GM19397 (cell line): ENCODE results near the gene MYCBP.

Experiments
- ATAC-seq: cut with Tn5 transposase; IDR thresholded peaks from one replicate; pipeline ENCODE4 v1.9.1; 2021; ENCODE audit warnings: mild to moderate bottlenecking, moderate library complexity; ENCODE audit not compliant: unreplicated experiment

MYCBP gene

DNA sequence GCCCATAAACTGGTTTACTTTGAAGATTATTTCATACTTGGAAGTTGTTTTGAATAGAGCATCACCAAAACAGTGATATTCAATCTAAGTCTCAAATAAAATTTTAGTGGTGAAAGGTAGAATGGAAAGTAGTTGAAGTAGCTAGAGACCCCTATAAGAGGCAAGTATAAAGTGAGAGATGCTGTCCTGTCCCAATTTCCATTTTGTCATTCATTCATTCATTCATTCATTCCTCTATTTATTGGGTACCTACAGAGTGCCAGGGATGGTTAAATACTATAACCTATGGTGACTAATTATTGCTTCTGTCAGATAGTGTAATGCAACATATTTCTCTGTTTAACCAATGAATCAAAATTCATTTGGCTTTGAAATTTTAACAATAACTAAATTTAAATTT lies 46.3 kb downstream of the MYCBP start:
- no peak for ATAC-seq

DNA sequence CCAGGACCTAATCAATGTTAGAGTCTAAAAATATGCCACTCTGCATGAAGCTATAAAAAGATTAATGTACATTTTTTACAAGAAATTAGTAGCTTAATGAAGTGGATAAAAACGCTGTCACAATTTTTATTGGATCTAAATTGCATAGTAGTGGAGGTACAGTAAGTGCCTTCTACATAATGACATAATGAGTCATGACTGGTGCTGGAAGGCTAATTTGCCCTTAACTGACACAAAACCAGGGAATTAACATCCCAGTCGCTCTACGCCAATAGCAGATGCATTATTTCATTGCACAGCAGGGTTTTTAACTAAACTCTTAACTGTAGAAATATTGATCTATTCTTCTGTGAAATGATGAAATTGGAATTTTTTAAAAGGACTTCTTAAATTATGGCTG lies 46.9 kb downstream of the MYCBP start:
- no peak for ATAC-seq

DNA sequence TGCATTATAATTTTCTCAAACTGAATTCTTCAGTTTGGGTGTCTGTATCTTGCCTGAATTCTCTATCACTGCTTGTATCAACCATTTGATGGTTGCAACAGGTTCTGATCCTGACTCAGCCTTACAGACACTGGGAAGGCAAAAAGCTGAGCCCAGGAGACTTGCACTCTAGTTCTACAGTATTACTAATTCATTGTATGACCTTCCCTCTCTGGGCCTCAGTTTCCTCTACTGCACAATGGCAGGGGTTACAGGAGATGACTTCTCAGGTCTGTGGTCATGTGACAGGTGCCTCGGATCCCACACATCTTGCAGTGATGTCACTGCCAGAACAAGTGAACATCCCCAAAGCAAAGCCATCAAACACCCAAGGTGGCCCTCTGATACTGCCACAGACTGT lies 52.3 kb downstream of the MYCBP start:
- ATAC-seq: no peak

DNA sequence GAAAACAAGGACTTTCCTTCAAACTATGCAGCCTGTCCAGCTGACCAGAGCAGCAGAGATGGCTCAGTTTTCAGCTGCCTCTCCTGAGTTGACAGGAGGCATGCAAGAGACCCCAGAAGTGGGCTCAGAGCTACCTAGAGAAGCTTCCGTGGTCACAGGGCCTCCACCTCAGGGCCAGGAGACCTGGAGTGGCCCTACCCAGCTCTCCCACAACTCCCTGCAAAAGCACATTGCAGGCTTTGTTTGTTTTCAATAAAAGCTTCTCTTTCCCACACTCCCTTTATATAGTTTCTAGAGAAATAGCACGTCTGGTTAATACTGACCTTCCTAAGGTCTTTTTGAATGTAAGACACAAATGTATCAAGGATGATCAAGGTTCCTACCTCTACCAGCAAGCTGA lies 53.6 kb downstream of the MYCBP start:
- ATAC-seq: no peak

DNA sequence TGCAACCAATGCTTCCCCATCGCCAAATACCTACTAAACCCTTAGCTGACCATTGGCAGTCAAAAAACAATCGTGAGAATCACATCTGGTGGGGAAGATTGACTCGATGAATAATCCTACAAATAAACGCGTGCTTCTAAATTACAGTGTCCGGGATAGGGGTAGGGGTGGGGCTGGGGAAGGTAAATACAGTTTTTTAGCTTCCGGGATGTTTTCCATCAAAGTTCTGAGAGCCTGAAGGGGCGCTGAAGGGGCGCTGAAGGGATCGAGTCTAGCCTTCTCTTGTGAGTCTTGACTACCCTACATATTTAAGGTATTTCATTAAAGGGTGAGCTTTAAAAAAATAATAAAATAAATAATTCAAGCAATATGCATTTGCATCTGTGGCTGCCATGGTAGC lies 54.1 kb downstream of the MYCBP start:
- no peak for ATAC-seq

DNA sequence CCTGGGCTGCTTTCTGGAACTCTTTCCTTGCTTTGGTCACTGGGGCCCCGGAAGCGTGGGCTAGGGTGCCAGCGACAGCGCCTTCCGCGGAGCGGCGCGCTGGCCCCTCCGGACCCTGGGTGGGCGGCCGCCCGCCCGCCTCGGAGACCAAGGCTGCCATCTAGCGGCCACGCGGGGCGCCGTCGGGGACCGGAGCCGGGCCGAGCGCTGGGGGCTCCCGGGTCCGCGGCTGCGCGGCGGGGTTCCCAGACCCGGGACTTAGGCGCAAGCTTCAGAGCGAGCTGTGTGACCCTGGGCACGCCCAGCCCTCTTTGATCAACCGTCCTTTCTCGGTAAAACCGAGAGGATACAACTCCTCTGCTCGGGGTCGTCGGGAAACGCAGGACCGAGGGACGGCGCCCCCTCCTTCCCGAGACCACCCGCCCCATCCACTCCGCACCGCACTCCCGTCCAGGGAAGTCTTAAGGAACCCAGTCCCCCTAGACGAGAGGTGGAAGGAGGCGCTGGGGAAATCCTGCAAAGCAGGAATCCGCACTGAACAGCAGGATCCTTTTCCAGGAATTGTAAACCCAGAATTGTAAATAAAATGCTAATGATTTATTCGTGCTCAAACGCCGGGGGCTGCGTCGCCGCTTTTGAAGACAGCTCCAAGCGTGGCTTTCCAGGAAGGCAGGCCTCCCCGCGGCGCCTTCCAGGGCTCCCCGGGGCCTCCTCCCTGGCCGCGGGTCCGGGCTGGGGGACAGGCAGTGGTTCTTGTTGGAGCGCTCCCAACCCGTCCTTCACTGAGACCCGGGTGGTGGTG lies 54.8 kb downstream of the MYCBP start:
- no peak for ATAC-seq

DNA sequence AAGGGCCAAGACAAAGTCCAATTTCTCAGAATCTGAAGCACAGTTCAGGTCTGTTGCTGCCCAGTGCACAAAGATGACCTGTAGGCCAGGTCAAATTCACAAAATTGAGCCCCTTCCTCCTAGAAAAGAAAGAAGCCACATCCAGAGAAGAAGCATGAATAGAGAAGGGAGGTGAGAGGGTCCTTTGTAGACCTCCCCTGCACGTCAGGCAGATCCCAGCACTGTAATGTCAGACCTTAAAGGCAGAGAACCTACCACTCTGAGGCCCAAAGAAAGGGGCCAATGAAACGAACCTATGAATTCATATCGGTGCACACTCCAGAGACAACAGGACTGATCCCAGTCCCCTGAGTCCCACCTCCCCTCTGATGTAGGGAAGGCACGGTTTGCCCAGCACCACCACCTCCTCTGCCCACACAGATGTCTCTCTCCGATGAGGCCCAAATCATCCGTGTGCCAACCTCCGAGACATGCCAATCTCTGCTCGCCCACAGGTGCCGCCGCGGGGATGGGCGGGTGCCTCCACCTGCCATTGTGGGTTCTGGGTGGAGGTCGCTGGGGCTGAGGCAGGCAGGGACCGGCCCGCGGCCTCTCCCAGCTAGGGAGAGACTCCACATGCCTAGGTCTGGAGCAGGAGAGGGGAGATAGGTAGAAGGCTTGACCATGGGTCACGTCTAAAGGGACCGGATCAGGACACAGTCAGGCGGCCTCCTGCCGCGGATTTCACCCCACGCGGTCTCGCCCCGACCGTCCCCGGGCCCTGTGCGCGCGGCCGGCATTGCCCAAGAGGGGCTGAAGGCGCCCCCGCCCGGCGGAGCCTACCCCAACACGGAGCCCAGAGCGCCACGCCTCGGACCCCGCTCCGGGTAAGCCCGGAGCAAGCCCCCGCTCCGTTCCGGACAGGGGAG lies 55.6 kb downstream of the MYCBP start:
- ATAC-seq: no peak

DNA sequence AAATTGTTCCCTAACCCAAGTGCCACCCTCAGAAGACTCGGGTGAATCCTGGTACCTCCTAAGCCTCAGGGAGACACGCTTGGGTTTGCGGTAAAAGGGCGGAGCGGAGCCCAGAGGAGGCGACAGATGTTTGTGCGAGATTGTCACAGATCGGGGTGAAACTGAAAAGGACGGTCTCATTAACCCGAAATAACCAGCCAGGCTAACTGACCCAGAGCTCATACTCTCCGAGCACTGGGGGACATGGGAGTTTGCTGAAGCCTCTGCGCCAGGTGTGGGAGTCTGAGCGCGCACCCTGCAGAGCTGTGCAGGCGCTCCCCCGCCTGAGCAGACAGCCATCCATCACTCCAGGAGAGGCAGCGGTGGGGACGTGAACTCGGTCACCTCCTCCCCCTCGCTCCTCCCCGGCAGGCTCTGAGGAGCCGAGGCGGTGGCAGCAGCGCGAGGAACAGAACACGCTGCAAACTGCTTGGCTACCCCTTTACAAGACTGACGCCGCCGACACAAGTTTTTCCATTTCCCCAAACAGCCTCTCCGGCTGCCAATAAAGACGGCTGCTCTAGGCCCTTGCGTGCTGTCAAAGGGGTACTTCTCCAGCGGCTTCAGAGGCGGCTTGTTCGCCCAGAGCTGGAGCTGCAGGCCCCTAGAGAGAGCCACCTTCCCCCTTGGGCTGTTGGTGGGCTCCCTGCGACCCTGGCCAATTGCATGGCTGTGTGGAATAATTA lies 57.1 kb downstream of the MYCBP start:
- peak; percentile 78 for ATAC-seq

DNA sequence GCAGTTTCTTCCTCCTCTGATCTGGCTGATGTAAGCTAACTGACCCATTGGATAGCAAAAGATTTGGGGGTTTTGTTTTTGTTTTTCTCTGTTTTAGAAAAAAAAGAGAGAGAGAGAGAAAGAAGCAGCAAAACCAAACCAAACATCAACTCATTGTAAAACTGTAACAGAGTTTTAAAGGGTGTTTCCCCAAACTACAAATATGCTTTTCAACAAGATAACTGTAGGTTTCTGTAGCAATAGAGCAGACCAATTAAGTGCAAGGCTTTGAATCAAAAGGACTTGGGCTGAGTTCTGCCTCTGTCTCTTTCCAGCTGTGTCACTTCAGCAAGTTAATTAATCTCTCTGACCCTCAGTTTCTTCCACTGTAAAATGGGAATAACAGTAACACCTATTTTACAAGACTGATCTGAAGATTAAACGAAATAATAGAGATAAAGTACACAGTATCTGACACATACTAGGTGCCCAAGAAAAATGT lies 58.1 kb downstream of the MYCBP start:
- ATAC-seq: no peak

DNA sequence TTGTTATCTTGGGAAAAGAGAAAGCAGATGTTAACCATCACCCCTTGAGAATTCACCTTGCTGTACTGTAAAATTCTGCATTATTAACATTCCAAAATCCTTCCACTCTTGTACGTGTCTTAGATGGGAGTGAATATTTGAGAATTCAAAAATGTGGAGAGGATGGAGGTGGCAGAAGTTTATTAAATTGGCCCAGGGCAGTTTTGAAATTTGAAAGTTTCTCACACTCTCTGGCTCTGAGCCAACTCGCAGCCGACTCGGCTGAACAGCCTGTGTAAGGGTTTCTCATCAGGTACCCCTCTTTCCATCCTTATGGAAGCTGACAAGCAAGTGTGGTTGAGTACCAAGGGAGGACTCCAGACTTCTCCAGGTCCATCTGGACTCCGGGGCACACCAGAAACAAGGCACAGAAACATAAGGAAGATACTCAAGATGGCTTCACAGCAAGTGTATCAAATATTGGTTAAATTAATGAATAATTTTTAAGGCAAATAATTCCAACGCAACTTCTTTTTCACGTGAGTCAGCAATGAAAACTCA lies 58.6 kb downstream of the MYCBP start:
- no peak for ATAC-seq

DNA sequence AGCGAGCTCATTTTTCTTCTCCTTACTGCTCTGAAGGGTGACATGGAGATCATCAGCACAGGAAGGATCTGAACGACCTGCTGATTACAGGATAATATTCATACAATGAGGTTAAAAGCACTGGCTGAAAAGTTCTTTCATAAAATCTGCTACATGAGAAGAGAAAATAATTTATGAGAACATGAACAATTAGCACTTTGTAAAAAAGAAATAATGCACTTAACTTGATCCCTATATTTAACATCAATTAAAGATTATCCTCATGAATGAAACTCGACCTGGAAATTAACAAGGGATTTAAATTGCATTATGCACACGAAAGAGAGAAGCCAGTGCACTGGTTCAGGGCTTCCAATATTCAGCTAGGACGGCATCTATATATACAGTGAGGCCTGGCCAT lies 60.2 kb downstream of the MYCBP start:
- no peak for ATAC-seq
